ENCODE data around the gene ORM2.
"Not testable (repeated sequence)": the region's sequence is repeated elsewhere in the genome, so short reads cannot be mapped to it uniquely, and the experiment has no call there.

ORM2 gene

DNA sequence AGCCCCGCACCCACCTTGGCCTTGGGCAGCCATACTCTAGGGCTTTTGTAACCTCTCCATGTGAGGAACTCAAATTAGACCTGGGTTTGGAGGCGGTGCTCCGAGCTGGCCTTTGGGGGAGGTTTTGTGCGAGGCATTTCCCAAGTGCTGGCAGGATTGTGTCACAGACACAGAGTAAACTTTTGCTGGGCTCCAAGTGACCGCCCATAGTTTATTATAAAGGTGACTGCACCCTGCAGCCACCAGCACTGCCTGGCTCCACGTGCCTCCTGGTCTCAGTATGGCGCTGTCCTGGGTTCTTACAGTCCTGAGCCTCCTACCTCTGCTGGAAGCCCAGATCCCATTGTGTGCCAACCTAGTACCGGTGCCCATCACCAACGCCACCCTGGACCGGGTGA, at the start of gene ORM2:
Gene ORM2 (plus strand): TSS at position 245 of the 398 bp plus-strand sequence. CDS start 36 bp downstream, at position 281.
- H3K9ac ChIP-seq (ENCODE audit: low read length); H3K9me3 ChIP-seq (replicated peaks; ENCODE audit: insufficient read depth, low read length); H3K79me2 ChIP-seq (ENCODE audit: low read length); H3K36me3 ChIP-seq (replicated peaks; ENCODE audit: insufficient read depth, low read length); DNase-seq; H3K4me2 ChIP-seq (ENCODE audit: low read depth, low read length); H3K9me2 ChIP-seq (replicated peaks; ENCODE audit: insufficient read depth, low read length); H3K27me3 ChIP-seq (replicated peaks; ENCODE audit: insufficient read depth, low read length); H2AFZ ChIP-seq (ENCODE audit: low read length); H3K27ac ChIP-seq (ENCODE audit: low read length); H3K4me3 ChIP-seq (ENCODE audit: low read length); H4K20me1 ChIP-seq (ENCODE audit: insufficient read depth, low read length); H3F3A ChIP-seq (ENCODE audit: insufficient read depth, low read length); H3K4me1 ChIP-seq (ENCODE audit: low read length): not testable (repeated sequence)

DNA sequence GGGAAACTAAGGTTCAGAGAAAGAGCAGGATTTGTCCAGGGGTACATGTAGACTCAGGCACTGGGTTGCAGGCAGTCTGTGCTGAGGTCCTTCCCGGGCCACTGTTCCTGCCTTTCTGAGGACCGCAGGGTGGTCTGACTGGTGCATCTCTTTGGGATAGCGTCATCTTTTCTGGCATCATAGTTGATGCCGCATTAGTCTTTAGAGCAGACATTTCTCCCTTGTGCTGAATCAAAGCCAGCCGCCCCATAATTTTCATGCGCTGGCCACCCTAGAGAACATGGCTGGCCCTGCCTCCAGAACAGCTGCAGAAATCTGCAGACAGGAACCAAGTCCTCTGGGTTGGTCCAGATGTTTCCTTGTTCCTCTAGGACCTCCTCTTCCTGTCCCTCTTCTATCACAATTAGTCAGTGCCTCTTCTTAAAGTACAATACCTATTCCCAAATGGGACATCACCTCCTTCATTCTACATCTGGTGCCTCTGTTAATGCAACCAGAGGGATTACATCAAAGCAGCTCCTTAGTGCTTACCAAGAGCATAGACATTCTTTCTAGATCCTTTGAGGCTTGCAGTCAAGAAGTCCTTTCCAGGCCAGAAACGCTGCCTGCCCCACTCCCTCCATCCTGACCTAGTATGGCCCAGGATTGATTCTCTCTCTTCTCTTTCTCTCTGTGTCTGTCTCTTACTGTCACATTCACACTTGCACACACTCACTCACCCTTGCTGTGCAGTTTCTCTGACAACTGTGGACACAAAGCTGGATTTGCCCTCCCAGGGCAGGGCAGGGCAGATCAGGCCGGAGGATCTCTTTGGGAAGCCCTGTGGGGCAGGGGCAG, 48.8 kb upstream of the ORM2 start:
- H3F3A ChIP-seq (ENCODE audit: insufficient read depth, low read length): no peaks in the 10 kb centered on the region
- H2AFZ ChIP-seq (ENCODE audit: low read length): no peak overlapping the region
- no peak overlapping the region for H3K4me3 ChIP-seq (ENCODE audit: low read length)
- H3K4me1 ChIP-seq (ENCODE audit: low read length): peaks cover 14% of the 10 kb centered on the region
- H3K79me2 ChIP-seq (ENCODE audit: low read length): no peaks in the 10 kb centered on the region
- no peak overlapping the region for H3K9ac ChIP-seq (ENCODE audit: low read length)
- H3K9me3 ChIP-seq (replicated peaks; ENCODE audit: insufficient read depth, low read length): no peaks in the 10 kb centered on the region
- DNase-seq: no peak
- no peaks in the 10 kb centered on the region; the same call in 1 of the 2 replicates for H3K27me3 ChIP-seq (replicated peaks; ENCODE audit: insufficient read depth, low read length)
- TF ChIP-seq EZH2phosphoT487 (IDR thresholded peaks at IDR 0.05; ENCODE audit: low read length) (no peak), EZH2 (optimal IDR thresholded peaks at IDR 0.05; ENCODE audit: low read depth, low read length) (no peak), CTCF (IDR thresholded peaks at IDR 0.05; ENCODE audit: low read length) (no peak)
- H3K36me3 ChIP-seq (replicated peaks; ENCODE audit: insufficient read depth, low read length): no peaks in the 10 kb centered on the region
- H3K4me2 ChIP-seq (ENCODE audit: low read depth, low read length): no peak overlapping the region
- H3K9me2 ChIP-seq (replicated peaks; ENCODE audit: insufficient read depth, low read length): no peaks in the 10 kb centered on the region
- H3K27ac ChIP-seq (ENCODE audit: low read length): no peak overlapping the region
- no peaks in the 10 kb centered on the region for H4K20me1 ChIP-seq (ENCODE audit: insufficient read depth, low read length)

DNA sequence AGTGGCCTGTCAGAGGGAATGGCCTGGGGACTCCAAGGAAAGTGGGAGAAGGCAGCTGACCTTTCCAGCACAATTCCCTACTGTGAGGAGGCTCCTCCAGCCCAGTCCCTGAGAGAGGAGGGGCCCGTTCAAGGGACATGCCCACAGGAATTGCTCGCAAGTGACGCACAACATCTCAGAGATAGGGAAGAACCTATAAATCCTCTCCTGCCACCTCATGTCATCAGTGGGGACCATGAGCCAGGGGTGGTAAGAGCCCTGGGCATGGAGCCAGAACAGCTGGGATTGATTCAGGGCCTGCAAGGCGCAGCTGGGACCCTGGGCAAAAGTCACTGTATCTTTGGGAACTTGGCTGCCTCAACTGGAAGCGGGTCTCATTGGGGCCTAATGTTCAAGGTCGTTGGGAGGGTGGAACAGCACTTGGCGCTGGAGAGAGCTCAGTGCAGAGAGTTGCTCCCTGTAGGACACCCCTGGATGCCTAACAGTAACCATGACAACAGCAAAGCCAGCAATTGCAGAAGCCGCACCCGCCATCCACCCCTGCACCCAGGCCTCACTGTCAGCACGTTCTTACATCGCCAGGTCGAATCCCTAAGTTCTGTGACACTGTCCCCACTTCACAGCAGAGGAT, 48.1 kb upstream of the ORM2 start:
- Histone ChIP-seq H3F3A (ENCODE audit: insufficient read depth, low read length) (no peaks in the 10 kb centered on the region), H3K27me3 (replicated peaks; ENCODE audit: insufficient read depth, low read length) (no peaks in the 10 kb centered on the region; the same call in 1 of the 2 replicates), H3K9me3 (replicated peaks; ENCODE audit: insufficient read depth, low read length) (no peaks in the 10 kb centered on the region), H3K79me2 (ENCODE audit: low read length) (no peaks in the 10 kb centered on the region), H3K9me2 (replicated peaks; ENCODE audit: insufficient read depth, low read length) (no peaks in the 10 kb centered on the region), H3K4me1 (ENCODE audit: low read length) (peaks cover 14% of the 10 kb centered on the region), H4K20me1 (ENCODE audit: insufficient read depth, low read length) (no peaks in the 10 kb centered on the region), H3K27ac (ENCODE audit: low read length) (no peak overlapping the region), H3K9ac (ENCODE audit: low read length) (no peak overlapping the region), H2AFZ (ENCODE audit: low read length) (no peak overlapping the region), H3K4me2 (ENCODE audit: low read depth, low read length) (no peak overlapping the region), H3K4me3 (ENCODE audit: low read length) (no peak overlapping the region), H3K36me3 (replicated peaks; ENCODE audit: insufficient read depth, low read length) (no peaks in the 10 kb centered on the region)
- no peak for TF ChIP-seq EZH2 (optimal IDR thresholded peaks at IDR 0.05; ENCODE audit: low read depth, low read length)
- TF ChIP-seq EZH2phosphoT487 (IDR thresholded peaks at IDR 0.05; ENCODE audit: low read length): no peak
- no peak for TF ChIP-seq CTCF (IDR thresholded peaks at IDR 0.05; ENCODE audit: low read length)
- no peak for DNase-seq

DNA sequence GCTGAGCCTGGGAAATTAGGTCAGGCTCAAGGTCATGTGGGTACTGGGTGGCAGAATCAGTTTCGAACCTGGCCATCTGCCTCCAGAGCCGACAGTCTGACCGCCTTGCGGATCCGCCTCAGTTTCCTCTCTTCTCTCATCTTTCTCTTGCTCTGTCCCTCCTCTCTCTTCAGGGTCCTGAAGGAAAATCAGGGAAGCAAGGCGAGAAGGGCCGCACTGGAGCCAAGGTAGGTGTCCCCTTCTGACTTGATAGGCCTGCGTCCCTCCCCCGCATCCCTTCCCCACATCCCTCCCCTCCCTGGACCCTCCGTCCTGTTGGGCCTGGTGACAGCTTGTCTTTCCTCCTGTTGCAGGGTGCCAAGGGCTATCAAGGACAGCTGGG, 47.6 kb upstream of the ORM2 start:
- TF ChIP-seq EZH2phosphoT487 (IDR thresholded peaks at IDR 0.05; ENCODE audit: low read length) (no peak), CTCF (IDR thresholded peaks at IDR 0.05; ENCODE audit: low read length) (no peak), EZH2 (optimal IDR thresholded peaks at IDR 0.05; ENCODE audit: low read depth, low read length) (no peak)
- no peaks in the 10 kb centered on the region for H3K27me3 ChIP-seq (replicated peaks; ENCODE audit: insufficient read depth, low read length)

More for the DNA sequence above, 47.6 kb upstream of the ORM2 start:
- Histone ChIP-seq H3K4me2 (ENCODE audit: low read depth, low read length) (peak overlapping the region; percentile 68; the same call in 1 of the 2 replicates), H3K27ac (ENCODE audit: low read length) (no peak overlapping the region), H3K4me1 (ENCODE audit: low read length) (peaks cover 14% of the 10 kb centered on the region), H4K20me1 (ENCODE audit: insufficient read depth, low read length) (no peaks in the 10 kb centered on the region), H2AFZ (ENCODE audit: low read length) (no peak overlapping the region), H3K79me2 (ENCODE audit: low read length) (no peaks in the 10 kb centered on the region), H3K36me3 (replicated peaks; ENCODE audit: insufficient read depth, low read length) (no peaks in the 10 kb centered on the region), H3K9me3 (replicated peaks; ENCODE audit: insufficient read depth, low read length) (no peaks in the 10 kb centered on the region), H3K9ac (ENCODE audit: low read length) (no peak overlapping the region), H3K9me2 (replicated peaks; ENCODE audit: insufficient read depth, low read length) (no peaks in the 10 kb centered on the region), H3K4me3 (ENCODE audit: low read length) (no peak overlapping the region), H3F3A (ENCODE audit: insufficient read depth, low read length) (no peaks in the 10 kb centered on the region)
- no peak for DNase-seq
